ENCODE results near the gene ADCY2. TPM values are rescaled to one million over a fixed set of nuclear protein-coding genes. Genes with fewer than 3 reads are reported as not detected.

The ADCY2 gene
- total RNA-seq, 4 donors from 2014 or later, result 0.34 to 2.7 (median 1.5) TPM

DNA sequence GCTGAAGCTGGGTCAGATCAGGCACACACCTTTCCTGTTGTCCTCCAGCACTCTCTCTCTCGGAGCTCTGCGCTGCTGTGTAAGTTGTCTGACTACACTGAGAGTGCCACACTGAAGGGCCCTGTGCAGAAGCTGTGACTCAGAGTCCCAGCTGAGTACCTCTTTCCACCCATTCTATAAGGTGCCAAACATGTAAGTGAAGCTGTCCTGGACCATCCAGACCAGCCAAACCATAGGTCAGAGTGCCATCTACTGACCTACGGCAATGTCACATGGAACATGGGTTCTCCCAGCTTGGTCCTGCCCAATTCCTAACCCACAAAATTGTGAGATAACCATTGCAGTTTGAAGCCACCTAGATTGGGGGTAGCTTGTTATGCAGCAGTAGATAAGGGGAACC lies 68.2 kb downstream of the ADCY2 start:
- TF ChIP-seq, protein P1, sequence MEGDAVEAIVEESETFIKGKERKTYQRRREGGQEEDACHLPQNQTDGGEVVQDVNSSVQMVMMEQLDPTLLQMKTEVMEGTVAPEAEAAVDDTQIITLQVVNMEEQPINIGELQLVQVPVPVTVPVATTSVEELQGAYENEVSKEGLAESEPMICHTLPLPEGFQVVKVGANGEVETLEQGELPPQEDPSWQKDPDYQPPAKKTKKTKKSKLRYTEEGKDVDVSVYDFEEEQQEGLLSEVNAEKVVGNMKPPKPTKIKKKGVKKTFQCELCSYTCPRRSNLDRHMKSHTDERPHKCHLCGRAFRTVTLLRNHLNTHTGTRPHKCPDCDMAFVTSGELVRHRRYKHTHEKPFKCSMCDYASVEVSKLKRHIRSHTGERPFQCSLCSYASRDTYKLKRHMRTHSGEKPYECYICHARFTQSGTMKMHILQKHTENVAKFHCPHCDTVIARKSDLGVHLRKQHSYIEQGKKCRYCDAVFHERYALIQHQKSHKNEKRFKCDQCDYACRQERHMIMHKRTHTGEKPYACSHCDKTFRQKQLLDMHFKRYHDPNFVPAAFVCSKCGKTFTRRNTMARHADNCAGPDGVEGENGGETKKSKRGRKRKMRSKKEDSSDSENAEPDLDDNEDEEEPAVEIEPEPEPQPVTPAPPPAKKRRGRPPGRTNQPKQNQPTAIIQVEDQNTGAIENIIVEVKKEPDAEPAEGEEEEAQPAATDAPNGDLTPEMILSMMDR (IDR thresholded peaks at IDR 0.05), result no peak
- no peaks in the 10 kb centered on the region for H3K27me3 ChIP-seq
- H3K27ac ChIP-seq, result no peak overlapping the region
- DNase-seq, result no peak
- no peak overlapping the region for H3K4me3 ChIP-seq (replicated peaks in 1 of 3)
- no peaks in the 10 kb centered on the region for H3K36me3 ChIP-seq
- WGBS, 2 donors, result 81 to 91% methylated on average over 3 of the region's 3 CpGs
- H3K4me1 ChIP-seq, result no peaks in the 10 kb centered on the region
- intact Hi-C loops (cut with DNase I), result no loop called here
- no peaks in the 10 kb centered on the region for H3K9me3 ChIP-seq

DNA sequence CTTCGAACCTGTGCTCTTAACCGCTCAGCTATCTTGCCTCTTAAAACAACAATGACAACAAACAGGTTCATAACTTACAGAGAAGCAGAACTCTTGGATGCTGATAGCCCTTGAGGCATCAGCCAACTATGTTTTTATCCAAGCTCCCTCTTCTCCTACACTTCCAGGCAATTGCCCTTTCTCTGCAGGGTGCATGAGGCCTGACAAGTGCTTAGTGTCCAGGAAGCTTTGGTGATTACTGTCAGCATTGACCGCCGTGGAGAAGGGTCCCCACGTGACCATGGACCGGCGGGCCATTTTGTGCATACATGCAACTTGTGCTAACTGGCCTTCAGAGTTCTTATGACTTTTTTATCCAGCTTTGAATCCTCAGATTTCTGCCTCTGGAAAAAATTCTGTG lies 71.2 kb downstream of the ADCY2 start:
- intact Hi-C loops (cut with DNase I), result no loop called here
- no peak overlapping the region for H3K4me3 ChIP-seq (replicated peaks in 1 of 3)
- no peaks in the 10 kb centered on the region for H3K9me3 ChIP-seq
- no peak overlapping the region for H3K27ac ChIP-seq
- H3K36me3 ChIP-seq, result no peaks in the 10 kb centered on the region
- no peaks in the 10 kb centered on the region for H3K4me1 ChIP-seq
- no peak for DNase-seq
- 57 to 68% methylated on average over 7 of the region's 7 CpGs for WGBS, 2 donors
- no peak for TF ChIP-seq POLR2A (IDR thresholded peaks at IDR 0.05)
- TF ChIP-seq, protein P1 (IDR thresholded peaks at IDR 0.05), result no peak
- H3K27me3 ChIP-seq, result no peaks in the 10 kb centered on the region

DNA sequence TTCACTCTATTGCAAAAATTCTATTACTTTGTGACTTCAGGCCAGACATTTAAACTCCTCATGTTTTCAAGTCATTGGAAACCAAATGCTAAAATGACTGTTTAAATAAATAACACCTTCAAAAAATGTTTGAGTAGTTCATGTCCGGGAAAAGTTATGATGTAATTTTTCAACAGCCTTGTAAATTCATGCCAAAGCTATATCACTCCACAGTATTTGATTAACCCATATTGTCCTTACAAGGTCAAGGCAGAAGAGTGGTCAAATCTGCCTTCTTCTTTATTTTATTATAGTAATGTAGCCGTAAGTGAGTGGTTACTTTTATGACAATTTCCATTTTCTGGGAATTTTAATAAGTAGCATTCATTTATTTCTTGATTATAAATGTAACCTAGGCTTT lies 72.8 kb downstream of the ADCY2 start:
- intact Hi-C loops (cut with DNase I), result no loop called here
- 82 to 87% methylated on average over 2 of the region's 2 CpGs for WGBS, 2 donors

DNA sequence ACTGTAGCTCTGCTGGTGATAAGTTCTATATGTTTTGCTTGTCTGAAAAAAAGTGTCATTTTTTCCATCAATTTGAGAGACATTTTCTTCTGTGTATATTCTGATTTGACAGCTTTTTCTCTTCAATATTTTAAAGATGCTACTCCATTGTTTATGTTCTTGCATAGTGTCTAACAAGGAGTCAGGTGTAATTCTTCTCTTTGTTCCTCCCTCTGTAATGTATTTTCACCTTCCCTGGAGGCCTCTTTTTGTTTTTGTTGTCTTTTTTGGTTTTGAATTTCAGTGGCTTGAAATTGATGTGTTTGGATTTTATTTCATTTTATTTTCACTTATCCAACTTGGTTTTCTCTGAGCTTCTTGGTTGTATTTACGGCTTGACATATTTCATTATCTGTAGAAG lies 75.8 kb downstream of the ADCY2 start:
- WGBS, 2 donors, result 98 to 100% methylated on average over 1 of the region's 1 CpG
- no peaks in the 10 kb centered on the region for H3K9me3 ChIP-seq
- no peak for DNase-seq

More for the DNA sequence above, 72.8 kb downstream of the ADCY2 start:
- no peak for DNase-seq
- H3K4me3 ChIP-seq (replicated peaks in 1 of 3), result no peak overlapping the region
- H3K9me3 ChIP-seq, result no peaks in the 10 kb centered on the region
- no peaks in the 10 kb centered on the region for H3K36me3 ChIP-seq
- no peaks in the 10 kb centered on the region for H3K27me3 ChIP-seq
- no peaks in the 10 kb centered on the region for H3K4me1 ChIP-seq
- no peak for TF ChIP-seq POLR2A (IDR thresholded peaks at IDR 0.05)
- TF ChIP-seq, protein P1 (IDR thresholded peaks at IDR 0.05), result no peak
- no peak overlapping the region for H3K27ac ChIP-seq

DNA sequence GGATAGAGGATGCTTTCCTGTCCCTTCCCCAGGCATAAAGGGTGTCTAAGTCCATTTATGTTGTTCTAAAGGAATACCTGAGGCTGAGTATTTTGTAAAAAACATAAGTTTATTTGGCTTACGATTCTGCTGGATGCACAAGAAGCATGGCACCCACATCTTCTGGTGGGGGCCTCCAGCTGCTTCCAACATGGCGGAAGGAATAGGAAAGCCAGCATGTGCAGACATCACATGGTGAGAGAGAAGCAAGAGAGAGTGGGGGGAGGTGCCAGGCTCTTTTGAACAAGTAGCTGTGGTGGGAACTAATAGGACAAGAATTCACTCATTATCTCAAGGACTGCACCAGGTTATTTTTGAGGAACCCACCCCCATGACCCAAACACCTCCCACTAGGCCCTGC lies 77.2 kb downstream of the ADCY2 start:
- no peaks in the 10 kb centered on the region for H3K27me3 ChIP-seq
- no peaks in the 10 kb centered on the region for H3K36me3 ChIP-seq
- no peaks in the 10 kb centered on the region for H3K4me1 ChIP-seq
- TF ChIP-seq, protein P1 (IDR thresholded peaks at IDR 0.05), result no peak
- no peak for TF ChIP-seq POLR2A (IDR thresholded peaks at IDR 0.05)
- no peak for DNase-seq
- intact Hi-C loops (cut with DNase I), result no loop called here
- no peaks in the 10 kb centered on the region for H3K9me3 ChIP-seq
- 91 to 93% methylated on average over 2 of the region's 2 CpGs for WGBS, 2 donors
- no peak overlapping the region for H3K27ac ChIP-seq
- H3K4me3 ChIP-seq (replicated peaks in 1 of 3), result no peak overlapping the region

More for the DNA sequence above, 75.8 kb downstream of the ADCY2 start:
- intact Hi-C loops (cut with DNase I), result no loop called here
- no peaks in the 10 kb centered on the region for H3K27me3 ChIP-seq
- no peaks in the 10 kb centered on the region for H3K4me1 ChIP-seq
- H3K27ac ChIP-seq, result no peak overlapping the region
- TF ChIP-seq, protein P1 (IDR thresholded peaks at IDR 0.05), result no peak
- no peak for TF ChIP-seq POLR2A (IDR thresholded peaks at IDR 0.05)
- no peak overlapping the region for H3K4me3 ChIP-seq (replicated peaks in 1 of 3)
- no peaks in the 10 kb centered on the region for H3K36me3 ChIP-seq
